ENCODE data around the gene CNTNAP2.

DNA sequence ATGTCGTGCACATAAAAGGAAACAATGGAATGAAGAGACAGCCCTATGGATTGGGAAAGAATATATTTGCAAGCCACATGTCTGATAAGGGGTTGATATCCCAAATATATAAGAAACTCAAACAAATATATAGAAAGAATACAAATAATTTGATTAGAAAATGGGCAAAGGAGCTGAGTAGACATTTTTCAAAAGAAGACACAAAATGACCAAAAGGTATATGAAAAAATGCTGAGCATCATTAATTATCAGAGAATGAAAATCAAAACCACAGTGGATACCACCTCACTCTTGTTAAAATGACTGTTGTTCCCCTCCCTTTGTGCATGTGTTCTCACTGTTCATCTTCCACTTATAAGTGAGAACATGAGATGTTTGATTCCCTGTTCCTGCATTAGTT is 175.3 kb downstream of the CNTNAP2 start:
- TF ChIP-seq CTCF (IDR thresholded peaks at IDR 0.05; ENCODE audit: insufficient read depth, low read length, poor library complexity, severe bottlenecking), result no peak
- no peak for TF ChIP-seq EZH2phosphoT487 (conservative IDR thresholded peaks at IDR 0.05; ENCODE audit: low read length)
